Epithelial cell of esophagus (primary cell): ENCODE results near the gene PLCB1.

Source experiments
- DNase-seq: peaks from one replicate; pipeline ENCODE4 v3.0.0; 2010; ENCODE audit warnings: low read depth
- H3K4me3 ChIP-seq: 2 replicates; pipeline ENCODE4 v1.5.1; 2011; ENCODE audit warnings: mild to moderate bottlenecking, low read length, control low read depth
- TF ChIP-seq, protein P1 (sequence below): IDR thresholded peaks from 2 replicates; pipeline ENCODE4 v1.5.1; 2011; ENCODE audit warnings: low read depth, mild to moderate bottlenecking, low read length, control low read depth, inconsistent platforms; ENCODE audit not compliant: insufficient read depth; ENCODE audit errors: missing control alignments

Gene PLCB1

DNA sequence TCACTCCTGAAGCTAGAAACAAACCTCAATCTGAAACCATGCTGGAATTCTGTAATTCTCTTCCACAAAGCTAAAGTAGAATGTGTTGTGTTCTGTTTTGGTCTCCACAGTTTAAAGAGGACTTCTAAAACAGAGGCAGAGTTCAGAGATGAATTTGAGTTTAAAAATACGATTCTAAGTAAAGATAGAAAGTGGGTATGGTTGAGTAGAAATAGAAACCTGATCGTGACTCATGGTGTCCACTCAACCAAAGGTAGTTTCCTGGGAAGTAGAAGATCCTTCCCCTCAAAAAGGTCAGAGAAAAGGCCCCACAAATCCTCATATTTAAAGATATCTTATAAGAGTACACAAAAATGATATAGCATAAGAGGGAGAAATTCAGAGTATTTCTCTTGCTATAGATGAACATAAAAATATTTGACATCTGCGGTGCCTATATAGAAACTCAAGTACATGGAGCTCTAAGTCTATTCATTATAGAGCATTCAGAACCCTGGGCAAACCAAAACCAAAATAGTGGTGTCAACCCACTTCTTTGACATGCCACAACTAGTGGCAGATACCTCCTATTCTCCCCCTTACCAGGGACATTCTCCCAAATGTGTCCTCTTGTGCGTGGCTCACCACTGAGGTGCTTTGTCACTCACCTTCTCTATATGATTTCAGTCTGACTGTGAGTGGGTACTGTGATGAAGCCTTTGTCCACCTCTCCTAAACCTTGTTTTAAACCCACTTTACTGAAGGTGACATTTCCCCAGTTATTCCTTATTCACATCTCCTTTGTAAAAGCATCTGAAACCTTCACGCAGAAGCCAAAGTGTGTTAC is 84.5 kb downstream of the PLCB1 start:
- H3K4me3 ChIP-seq = no peak overlapping the region
- TF ChIP-seq, protein P1, sequence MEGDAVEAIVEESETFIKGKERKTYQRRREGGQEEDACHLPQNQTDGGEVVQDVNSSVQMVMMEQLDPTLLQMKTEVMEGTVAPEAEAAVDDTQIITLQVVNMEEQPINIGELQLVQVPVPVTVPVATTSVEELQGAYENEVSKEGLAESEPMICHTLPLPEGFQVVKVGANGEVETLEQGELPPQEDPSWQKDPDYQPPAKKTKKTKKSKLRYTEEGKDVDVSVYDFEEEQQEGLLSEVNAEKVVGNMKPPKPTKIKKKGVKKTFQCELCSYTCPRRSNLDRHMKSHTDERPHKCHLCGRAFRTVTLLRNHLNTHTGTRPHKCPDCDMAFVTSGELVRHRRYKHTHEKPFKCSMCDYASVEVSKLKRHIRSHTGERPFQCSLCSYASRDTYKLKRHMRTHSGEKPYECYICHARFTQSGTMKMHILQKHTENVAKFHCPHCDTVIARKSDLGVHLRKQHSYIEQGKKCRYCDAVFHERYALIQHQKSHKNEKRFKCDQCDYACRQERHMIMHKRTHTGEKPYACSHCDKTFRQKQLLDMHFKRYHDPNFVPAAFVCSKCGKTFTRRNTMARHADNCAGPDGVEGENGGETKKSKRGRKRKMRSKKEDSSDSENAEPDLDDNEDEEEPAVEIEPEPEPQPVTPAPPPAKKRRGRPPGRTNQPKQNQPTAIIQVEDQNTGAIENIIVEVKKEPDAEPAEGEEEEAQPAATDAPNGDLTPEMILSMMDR = no peak
- no peak for DNase-seq

DNA sequence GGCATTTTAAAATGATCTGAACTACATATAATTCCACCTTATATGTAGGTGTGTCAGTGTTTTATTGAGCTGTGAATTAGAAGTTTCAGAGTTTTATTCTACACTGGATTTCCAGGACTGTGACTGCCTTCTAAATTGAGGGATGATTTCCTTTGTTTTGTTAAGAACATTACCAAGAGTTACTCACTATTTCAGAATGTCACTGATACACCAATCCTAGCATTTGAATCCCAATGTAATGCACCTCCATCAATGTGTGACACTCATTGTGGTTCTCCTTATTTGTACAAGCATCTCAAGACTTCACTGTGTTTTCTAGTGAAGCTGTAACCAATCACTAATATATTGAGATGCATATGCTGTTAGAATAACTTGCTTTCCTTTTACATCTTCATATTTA is 86.8 kb downstream of the PLCB1 start:
- no peak for DNase-seq
- TF ChIP-seq, protein P1 = no peak
- H3K4me3 ChIP-seq = no peak overlapping the region

DNA sequence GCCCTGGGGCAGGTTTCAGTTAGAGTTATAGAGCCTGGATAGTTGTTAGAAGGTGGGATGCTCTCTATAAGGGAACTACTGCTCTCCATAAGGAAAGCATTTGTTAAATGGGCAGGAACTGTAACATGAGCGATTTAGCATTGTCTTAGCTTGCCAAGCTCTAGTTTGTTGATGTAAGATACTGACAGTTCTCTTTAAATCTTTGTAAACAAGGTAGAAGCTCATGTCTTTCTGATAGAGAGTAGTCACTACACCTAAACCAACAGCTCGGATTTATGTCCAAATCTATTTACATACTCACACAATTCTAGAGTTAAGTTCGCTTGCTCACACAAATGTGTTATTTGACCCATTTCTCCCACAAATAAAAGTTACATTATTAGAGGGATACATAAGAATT is 87.3 kb downstream of the PLCB1 start:
- DNase-seq = no peak
- TF ChIP-seq, protein P1 = no peak
- H3K4me3 ChIP-seq = no peak overlapping the region

DNA sequence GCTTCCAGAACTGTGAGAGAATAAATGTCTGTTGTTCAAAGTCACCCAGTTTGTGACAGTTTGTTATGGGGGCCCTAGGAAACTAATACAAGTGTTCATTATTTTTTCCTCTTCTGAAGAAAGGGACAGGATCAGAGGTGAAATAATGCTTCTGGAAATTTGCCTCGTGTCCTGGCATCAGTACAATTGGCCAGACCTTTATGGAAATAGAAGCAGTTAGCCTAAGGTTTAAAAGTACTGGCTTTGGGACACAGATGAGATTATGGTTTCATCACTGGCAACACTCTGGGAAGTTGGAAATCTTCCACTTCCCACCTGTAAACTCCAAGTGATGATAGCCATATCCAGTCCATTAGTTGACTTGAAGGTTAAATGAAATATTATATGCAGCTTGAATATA is 88.7 kb downstream of the PLCB1 start:
- no peak overlapping the region for H3K4me3 ChIP-seq
- TF ChIP-seq, protein P1 = no peak
- DNase-seq = no peak

DNA sequence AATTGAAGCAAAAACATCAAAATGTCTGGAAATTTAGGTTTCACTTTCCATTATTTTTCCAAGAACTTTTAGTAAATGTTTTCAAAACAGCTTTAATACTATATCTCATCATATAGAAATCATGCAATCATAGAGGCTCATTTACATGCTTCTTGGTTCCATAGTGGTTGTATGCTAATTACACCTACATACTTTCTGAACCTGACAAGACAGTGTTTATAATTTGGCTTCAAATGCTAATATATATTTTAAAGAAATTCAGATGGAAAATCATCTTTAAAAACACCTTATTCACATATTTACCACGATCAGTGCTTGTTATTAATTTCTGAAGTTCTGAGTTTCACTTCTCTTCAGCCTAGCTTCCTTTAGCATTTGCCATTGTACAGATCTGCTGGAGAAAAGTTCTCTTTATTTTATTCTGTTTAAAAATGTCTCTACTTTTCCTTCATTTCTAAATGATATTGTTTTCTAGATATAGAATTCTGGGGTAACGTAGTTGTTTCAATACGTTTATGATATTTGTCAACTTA is 89.9 kb downstream of the PLCB1 start:
- TF ChIP-seq, protein P1 = no peak
- no peak overlapping the region for H3K4me3 ChIP-seq
- DNase-seq = no peak

DNA sequence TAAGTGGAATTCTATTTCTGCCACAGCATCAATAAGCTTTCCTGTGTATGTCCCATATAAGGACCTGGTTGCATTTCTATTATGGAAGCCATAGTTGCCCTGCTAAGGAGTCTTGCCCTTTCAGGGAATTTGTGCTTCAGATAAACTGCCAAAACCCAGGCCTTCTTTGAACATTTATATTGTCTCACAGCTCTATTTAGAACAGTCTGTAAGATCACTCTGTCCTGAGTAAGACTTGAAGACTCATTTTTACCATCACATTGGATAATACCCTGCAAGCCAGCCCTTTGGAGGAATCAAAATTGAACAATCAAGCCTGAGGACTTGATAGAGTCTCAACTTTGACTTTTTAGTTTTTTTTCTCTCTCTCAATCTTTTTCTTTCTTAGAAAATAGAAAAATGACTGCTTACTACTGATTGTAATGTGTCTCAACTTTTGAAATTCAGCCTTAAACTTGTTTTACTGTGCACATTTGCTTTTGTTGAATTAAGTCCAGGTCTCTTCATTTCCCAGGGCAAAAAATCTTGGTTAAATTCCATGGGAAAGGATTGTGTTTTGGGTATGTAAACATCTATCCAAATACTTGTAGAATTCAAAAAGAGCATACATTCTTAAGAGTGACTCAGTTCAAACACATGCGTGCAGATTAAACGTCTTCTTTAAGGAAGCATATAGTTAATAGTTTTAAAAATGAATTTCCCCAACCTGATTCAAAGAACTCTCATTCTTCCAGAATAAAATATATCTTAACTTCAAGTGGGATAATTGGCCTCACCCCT is 91.2 kb downstream of the PLCB1 start:
- DNase-seq = peak; percentile 5
- H3K4me3 ChIP-seq = no peak overlapping the region
- TF ChIP-seq, protein P1 = no peak
